ENCODE data around the gene CNNM4. TPM values are rescaled to one million over a fixed set of nuclear protein-coding genes. Genes with fewer than 3 reads are reported as not detected.

CNNM4 gene
- total RNA-seq, result 100 to 1,000 TPM in 1 of 4 donors, 10 to 100 TPM in 3; 66.5 to 134 (median 85.7) TPM

DNA sequence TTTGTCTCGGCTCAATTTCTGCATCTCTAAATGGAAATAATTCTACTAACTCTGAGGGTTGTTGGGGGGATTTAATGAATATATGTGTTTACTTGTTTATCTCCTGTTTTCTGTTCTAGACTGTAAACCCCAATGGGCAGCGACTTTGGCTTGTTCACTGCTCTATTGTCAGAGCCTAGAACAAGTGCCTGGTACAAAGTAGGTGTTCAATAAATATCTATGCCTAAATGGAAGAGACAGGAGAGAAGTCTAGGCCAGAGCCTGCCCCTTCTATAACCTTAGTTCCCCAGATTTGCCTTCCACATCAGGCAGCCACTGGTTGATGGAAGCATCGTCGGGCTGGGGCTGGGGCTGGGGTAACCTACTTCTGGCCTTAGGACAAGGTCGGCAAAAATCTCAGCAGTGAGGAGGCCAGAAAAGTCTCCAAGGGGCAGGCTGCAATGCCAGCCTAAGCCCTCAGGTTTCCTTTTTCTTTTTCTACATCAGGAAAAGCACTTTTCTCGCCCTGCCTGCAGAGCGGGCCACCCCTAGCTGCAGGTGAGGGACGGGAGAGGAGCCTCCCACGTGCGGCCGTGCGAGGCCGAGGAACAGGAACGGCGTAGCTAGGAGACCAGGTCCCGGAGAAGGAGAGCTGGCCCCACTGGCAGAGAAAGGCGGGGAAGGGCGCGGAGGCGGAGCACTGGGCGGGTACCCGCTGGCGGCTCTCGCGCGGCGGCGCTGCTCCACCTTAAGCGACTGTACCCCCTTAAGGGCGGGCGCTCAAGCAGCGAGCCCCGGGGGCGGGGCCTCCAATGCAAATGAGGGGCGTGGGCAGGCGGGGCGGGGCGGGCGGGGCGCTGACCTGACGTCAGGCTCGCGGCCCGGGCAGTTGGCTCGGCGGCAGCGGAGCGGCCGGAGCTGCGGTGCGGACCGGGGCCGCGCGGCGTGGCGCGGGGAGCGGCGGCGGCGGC, at the start of gene CNNM4:
Gene CNNM4 (plus strand): TSS at position 867 of the 950 bp plus-strand sequence. CDS start 98 bp downstream, outside the sequence.
- peak; percentile 97 for DNase-seq
- intact Hi-C loops (cut with DNase I; ENCODE audit: low total_unique reads) (loop anchor here (10.0 kb wide), 2 partner anchors 54 to 126 kb away; partner anchors contain the start of genes CNNM3 and KANSL3), in situ Hi-C loops (cut with MboI; ENCODE audit: low pct_ligation_motif_present in 1 of 4, low pct_unique_long_range_greater_than_20kb in 1 of 4, low sequenced_read_pairs in 3 of 4) (no loop called here)
- H3K9me3 ChIP-seq, result no peaks in the 10 kb centered on the region
- TF ChIP-seq POLR2A (IDR thresholded peaks at IDR 0.05) (peak; percentile 10), POLR2AphosphoS5 (IDR thresholded peaks at IDR 0.05) (peak; percentile 28 to 80 (median 70)), EP300 (IDR thresholded peaks at IDR 0.05; ENCODE audit: low read depth) (no peak)
- TF ChIP-seq, protein P1, sequence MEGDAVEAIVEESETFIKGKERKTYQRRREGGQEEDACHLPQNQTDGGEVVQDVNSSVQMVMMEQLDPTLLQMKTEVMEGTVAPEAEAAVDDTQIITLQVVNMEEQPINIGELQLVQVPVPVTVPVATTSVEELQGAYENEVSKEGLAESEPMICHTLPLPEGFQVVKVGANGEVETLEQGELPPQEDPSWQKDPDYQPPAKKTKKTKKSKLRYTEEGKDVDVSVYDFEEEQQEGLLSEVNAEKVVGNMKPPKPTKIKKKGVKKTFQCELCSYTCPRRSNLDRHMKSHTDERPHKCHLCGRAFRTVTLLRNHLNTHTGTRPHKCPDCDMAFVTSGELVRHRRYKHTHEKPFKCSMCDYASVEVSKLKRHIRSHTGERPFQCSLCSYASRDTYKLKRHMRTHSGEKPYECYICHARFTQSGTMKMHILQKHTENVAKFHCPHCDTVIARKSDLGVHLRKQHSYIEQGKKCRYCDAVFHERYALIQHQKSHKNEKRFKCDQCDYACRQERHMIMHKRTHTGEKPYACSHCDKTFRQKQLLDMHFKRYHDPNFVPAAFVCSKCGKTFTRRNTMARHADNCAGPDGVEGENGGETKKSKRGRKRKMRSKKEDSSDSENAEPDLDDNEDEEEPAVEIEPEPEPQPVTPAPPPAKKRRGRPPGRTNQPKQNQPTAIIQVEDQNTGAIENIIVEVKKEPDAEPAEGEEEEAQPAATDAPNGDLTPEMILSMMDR (IDR thresholded peaks at IDR 0.05), result peak in 3 of 5 experiments; percentile 4 to 40 (median 35)
- H3K36me3 ChIP-seq, result no peaks in the 10 kb centered on the region
- H3K27me3 ChIP-seq, result no peaks in the 10 kb centered on the region
- H3K4me3 ChIP-seq, result peak within 1 kb of the TSS; percentile 53 to 85 (median 74)
- H3K4me1 ChIP-seq, result peaks cover 6 to 60% (median 43%) of the 10 kb centered on the region in 4 donors
- peak within 1 kb of the TSS; percentile 84 to 92 (median 88) for H3K27ac ChIP-seq
- 10 to 51% methylated on average over 6 to 29 of the region's 62 CpGs for WGBS, 2 donors (ENCODE audit: low coverage in 1 of 2)

GRCh38 chr2:96710985-96711384, 49.7 kb upstream of the CNNM4 start:
- no peak overlapping the region for H3K4me3 ChIP-seq
- WGBS, 2 donors (ENCODE audit: low coverage in 1 of 2), result 93 to 96% methylated on average over 3 of the region's 3 CpGs
- peaks cover 0 to 47% (median 22%) of the 10 kb centered on the region in 4 donors for H3K36me3 ChIP-seq
- DNase-seq, result no peak
- no peak overlapping the region for H3K27ac ChIP-seq
- in situ Hi-C loops (cut with MboI; ENCODE audit: low pct_ligation_motif_present in 1 of 4, low pct_unique_long_range_greater_than_20kb in 1 of 4, low sequenced_read_pairs in 3 of 4) (no loop called here), intact Hi-C loops (cut with DNase I; ENCODE audit: low total_unique reads) (no loop called here)
- peaks cover 0 to 18% (median 3%) of the 10 kb centered on the region in 4 donors for H3K4me1 ChIP-seq
- H3K27me3 ChIP-seq, result no peaks in the 10 kb centered on the region
- TF ChIP-seq EP300 (IDR thresholded peaks at IDR 0.05; ENCODE audit: low read depth), result no peak
- TF ChIP-seq POLR2AphosphoS5 (IDR thresholded peaks at IDR 0.05), result no peak
- no peaks in the 10 kb centered on the region for H3K9me3 ChIP-seq

- Histone ChIP-seq H3K36me3 (peaks cover 0 to 12% (median 4%) of the 10 kb centered on the region in 4 donors), H3K9me3 (no peaks in the 10 kb centered on the region)
These were observed 45.0 kb upstream of the CNNM4 start for GRCh38 chr2:96715658-96716057.

GRCh38 chr2:96716388-96716787, 44.3 kb upstream of the CNNM4 start:
- Histone ChIP-seq H3K4me3 (no peak overlapping the region), H3K4me1 (peaks cover 0 to 18% (median 3%) of the 10 kb centered on the region in 4 donors), H3K9me3 (no peaks in the 10 kb centered on the region), H3K27ac (no peak overlapping the region), H3K27me3 (no peaks in the 10 kb centered on the region), H3K36me3 (peaks cover 0 to 5% (median 1%) of the 10 kb centered on the region in 4 donors)
- in situ Hi-C loops (cut with MboI; ENCODE audit: low pct_ligation_motif_present in 1 of 4, low pct_unique_long_range_greater_than_20kb in 1 of 4, low sequenced_read_pairs in 3 of 4), result no loop called here
- intact Hi-C loops (cut with DNase I; ENCODE audit: low total_unique reads), result no loop called here
- no peak for TF ChIP-seq POLR2A (IDR thresholded peaks at IDR 0.05)
- no peak for TF ChIP-seq EP300 (IDR thresholded peaks at IDR 0.05; ENCODE audit: low read depth)
- no peak for TF ChIP-seq POLR2AphosphoS5 (IDR thresholded peaks at IDR 0.05)
- TF ChIP-seq, protein P1 (IDR thresholded peaks at IDR 0.05), result no peak
- no peak for DNase-seq

More at GRCh38 chr2:96715658-96716057, 45.0 kb upstream of the CNNM4 start:
- no peak for TF ChIP-seq EP300 (IDR thresholded peaks at IDR 0.05; ENCODE audit: low read depth)
- TF ChIP-seq, protein P1 (IDR thresholded peaks at IDR 0.05), result no peak
- no peak for TF ChIP-seq POLR2A (IDR thresholded peaks at IDR 0.05)
- no peak for TF ChIP-seq POLR2AphosphoS5 (IDR thresholded peaks at IDR 0.05)
- peak overlapping the region in 1 of 4 donors; percentile 74 for H3K27ac ChIP-seq
- DNase-seq, result no peak
- no peaks in the 10 kb centered on the region for H3K27me3 ChIP-seq
- in situ Hi-C loops (cut with MboI; ENCODE audit: low pct_ligation_motif_present in 1 of 4, low pct_unique_long_range_greater_than_20kb in 1 of 4, low sequenced_read_pairs in 3 of 4), result no loop called here
- intact Hi-C loops (cut with DNase I; ENCODE audit: low total_unique reads), result no loop called here
- 70 to 78% methylated on average over 5 of the region's 5 CpGs for WGBS, 2 donors (ENCODE audit: low coverage in 1 of 2)
- H3K4me1 ChIP-seq, result peaks cover 0 to 18% (median 3%) of the 10 kb centered on the region in 4 donors
- no peak overlapping the region for H3K4me3 ChIP-seq
